AG09319 (cell line): ENCODE data around the gene ARL16.

ENCODE experiments used
- DNase-seq: peaks from one replicate; pipeline ENCODE4 v3.0.0-alpha.2; 2010; ENCODE audit warnings: low read depth; ENCODE audit errors: extremely low read depth
- CTCF ChIP-seq: IDR thresholded peaks from 2 replicates; pipeline ENCODE4 v1.5.1; 2011; ENCODE audit warnings: low read depth, mild to moderate bottlenecking, inconsistent platforms, low read length, moderate library complexity

The ARL16 gene

DNA sequence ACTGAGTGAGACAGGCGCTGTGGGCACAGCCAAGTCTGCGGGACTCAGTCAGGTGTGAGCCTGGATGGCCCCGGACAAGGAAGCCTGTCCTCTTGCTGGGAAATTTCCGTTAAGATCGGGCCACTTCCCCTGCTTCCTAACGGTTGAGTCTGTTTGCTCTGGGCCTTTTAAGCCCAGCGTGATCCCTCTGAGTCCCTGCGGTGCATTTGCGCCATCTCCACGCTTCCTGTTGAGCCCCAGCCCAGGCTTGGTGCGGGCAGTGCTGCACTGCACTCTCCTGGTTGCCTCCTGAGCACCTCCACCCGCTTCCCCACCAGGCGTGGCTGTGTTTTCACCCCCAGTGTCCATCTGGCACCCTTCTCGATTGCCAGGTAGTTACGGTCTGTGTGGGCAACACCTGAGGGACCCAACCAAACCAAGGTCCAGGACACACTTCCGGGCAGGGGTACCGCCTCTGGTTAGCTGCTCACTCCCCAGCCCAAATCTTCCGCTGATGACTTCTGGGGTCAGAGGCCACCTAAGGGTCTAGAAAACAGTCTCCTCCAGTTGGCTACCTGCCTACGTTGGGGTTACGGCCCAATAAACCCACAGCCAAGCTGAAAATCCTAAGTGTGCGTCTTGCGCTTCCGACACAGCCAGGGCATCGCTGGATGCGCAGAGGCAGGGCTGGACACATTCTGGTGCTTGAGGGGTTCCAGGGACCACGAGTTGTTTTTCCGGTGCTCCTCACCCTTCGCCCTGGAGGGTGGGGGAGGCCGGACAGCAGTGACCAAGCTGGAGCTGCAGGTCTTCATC lies 27.1 kb upstream of the ARL16 start:
- no peak for DNase-seq
- no peak for TF ChIP-seq CTCF

- no peak for DNase-seq
- no peak for TF ChIP-seq CTCF
Observed at GRCh38 chr17:81708739-81709185, 25.2 kb upstream of the ARL16 start.

- TF ChIP-seq CTCF = no peak
- DNase-seq = no peak
Observed at GRCh38 chr17:81707725-81708646, 24.4 kb upstream of the ARL16 start.

DNA sequence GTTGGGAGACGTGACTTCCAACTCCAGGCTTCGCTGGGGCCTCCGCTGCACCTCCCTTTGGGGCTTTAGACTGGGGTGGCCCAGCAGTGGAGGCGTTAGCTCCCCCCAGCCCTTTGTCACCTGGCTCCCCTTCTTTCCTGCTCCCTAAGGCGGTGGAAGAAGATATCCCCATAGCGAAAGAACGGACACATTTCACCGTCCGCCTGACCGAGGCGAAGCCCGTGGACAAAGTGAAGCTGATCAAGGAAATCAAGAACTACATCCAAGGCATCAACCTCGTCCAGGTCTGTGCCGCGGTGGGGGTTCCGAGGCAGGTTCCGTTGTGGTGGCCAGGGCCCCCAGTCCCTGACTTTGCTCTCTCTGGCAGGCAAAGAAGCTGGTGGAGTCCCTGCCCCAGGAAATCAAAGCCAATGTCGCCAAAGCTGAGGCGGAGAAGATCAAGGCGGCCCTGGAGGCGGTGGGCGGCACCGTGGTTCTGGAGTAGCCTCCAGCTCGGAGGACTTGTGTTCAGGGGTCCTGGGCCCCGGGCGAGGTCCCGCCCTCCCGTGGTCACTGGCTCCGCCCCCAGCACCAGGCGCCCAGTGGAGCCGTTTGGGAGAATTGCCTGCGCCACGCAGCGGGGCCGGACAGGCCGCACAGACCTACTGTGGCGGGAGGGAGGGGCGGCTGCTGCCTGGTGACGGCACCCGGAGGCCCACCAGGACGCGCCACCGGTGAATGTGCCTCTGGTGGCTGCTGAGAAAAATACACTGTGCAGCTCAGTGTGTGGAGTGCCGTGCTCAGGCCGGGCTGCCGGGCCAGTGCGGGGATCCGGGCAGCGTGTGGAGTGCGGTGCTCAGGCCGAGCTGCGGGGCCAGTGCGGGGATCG lies 23.4 kb upstream of the ARL16 start:
- TF ChIP-seq CTCF = no peak
- no peak for DNase-seq

DNA sequence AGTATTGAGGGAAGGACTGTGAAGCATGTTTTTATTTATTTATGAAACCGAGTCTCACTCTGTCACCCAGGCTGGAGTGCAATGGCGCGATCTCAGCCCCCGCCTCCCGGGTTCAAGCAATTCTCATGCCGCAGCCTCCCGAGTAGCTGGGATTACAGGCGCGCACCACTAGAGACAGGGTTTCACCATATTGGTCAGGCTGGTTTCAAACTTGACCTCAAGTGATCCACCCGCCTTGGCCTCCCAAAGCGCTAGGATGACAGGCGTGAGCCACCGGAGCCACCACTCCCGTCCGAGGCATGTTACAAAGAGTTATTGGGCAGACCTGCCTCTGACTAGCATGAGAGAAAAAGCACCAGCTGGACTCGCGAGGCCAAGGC lies 22.6 kb upstream of the ARL16 start:
- TF ChIP-seq CTCF = no peak
- DNase-seq = no peak

GRCh38 chr17:81705518-81706231 lies 22.1 kb upstream of the ARL16 start:
- TF ChIP-seq CTCF = no peak
- no peak for DNase-seq
